Kidney (tissue), 14 donors: ENCODE measurements around the gene OR52H1. TPM values are rescaled to one million over a fixed set of nuclear protein-coding genes. Genes with fewer than 3 reads are reported as not detected.

Experiments
- DNase-seq, 5 donors: peaks; one replicate each; pipeline ENCODE4 v3.0.0-alpha.2; 2013 to 2020
- FAIRE-seq: peaks from 2 replicates; lab custom pipeline; 2012; peaks lifted over from hg19 to GRCh38; lab: Jason Lieb, UNC
- H3K27ac ChIP-seq, 2 donors: one replicate each; pipeline ENCODE4 v1.7.0; 2013; ENCODE audit warnings: low read depth in 2 of 2, low read length in 2 of 2, inconsistent platforms in 1 of 2
- H3K27me3 ChIP-seq: one replicate; pipeline ENCODE4 v1.7.1; 2013; ENCODE audit warnings: low read length, inconsistent platforms; ENCODE audit not compliant: control insufficient read depth, insufficient read depth
- H3K36me3 ChIP-seq, 3 donors: one replicate each; pipeline versions ENCODE4 v1.7.0 to v1.7.1; 2013; ENCODE audit warnings: low read length in 3 of 3, control low read depth in 1 of 3, inconsistent platforms in 1 of 3; ENCODE audit not compliant: insufficient read depth in 3 of 3, control insufficient read depth in 2 of 3
- H3K4me1 ChIP-seq, 3 donors: one replicate each; pipeline versions ENCODE4 v1.7.0 to v1.7.1; 2013; ENCODE audit warnings: low read length in 3 of 3, inconsistent platforms in 1 of 3, low read depth in 1 of 3; ENCODE audit not compliant: control insufficient read depth in 2 of 3, insufficient read depth in 2 of 3
- H3K4me3 ChIP-seq, 3 donors: one replicate each; pipeline versions ENCODE4 v1.7.0 to v1.8.1; 2013; ENCODE audit warnings: low read length in 3 of 3, control low read depth in 1 of 3, inconsistent platforms in 1 of 3
- H3K9ac ChIP-seq, 3 donors: one replicate each; pipeline versions ENCODE4 v1.7.0 to v1.7.1; 2013; ENCODE audit warnings: low read length in 3 of 3, control low read depth in 1 of 3, inconsistent platforms in 1 of 3
- H3K9me3 ChIP-seq, 3 donors: one replicate each; pipeline versions ENCODE4 v1.7.0 to v1.7.1; 2013; ENCODE audit warnings: low read length in 3 of 3, control low read depth in 1 of 3, inconsistent platforms in 1 of 3; ENCODE audit not compliant: control insufficient read depth in 2 of 3, insufficient read depth in 1 of 3
- intact Hi-C: fragments of 100-400 bp; cut with DNase I; formaldehyde crosslinking; loops from one replicate; pipeline ENCODE4 v1.11.1; 2022
- polyA plus RNA-seq: library from polyadenylated mRNA; stranded (reverse); fragments of 350-450 nt; fragmentation: Illumina TruSeq; extraction: RNeasy Lipid Tissue Mini Kit (QIAGEN cat#74804); gene quantifications from one replicate; pipeline ENCODE4 v1.2.3, GENCODE V29; 2014; ENCODE audit warnings: low read depth, low replicate concordance; ENCODE audit not compliant: insufficient read depth
- total RNA-seq: library from RNA; stranded (reverse); fragmentation: NEBNext Ultra II Directional; extraction: Animal tissue kit (Norgen Biotek cat#: 25700); gene quantifications from one replicate; pipeline ENCODE4 v1.2.1, GENCODE V29; 2021
- TF ChIP-seq, protein P1 (sequence below): IDR thresholded peaks from 3 replicates; pipeline ENCODE4 v1.5.1; 2012; ENCODE audit warnings: mild to moderate bottlenecking, moderate library complexity, borderline replicate concordance; ENCODE audit not compliant: insufficient read depth; ENCODE audit errors: extremely low read depth
- donor health status: control.
- donor health status: control.
- donor health status: control.
- donor health status: control.
- donor health status: control.
- donor health status: DM: yes; HTN: yes; CAD: no.
- donor health status: Normal renal cell carcinoma (clear cell type).

OR52H1 gene
- total and polyA plus RNA-seq, 2 donors from 2014 or later = 0.57 TPM; not detected in 1

DNA sequence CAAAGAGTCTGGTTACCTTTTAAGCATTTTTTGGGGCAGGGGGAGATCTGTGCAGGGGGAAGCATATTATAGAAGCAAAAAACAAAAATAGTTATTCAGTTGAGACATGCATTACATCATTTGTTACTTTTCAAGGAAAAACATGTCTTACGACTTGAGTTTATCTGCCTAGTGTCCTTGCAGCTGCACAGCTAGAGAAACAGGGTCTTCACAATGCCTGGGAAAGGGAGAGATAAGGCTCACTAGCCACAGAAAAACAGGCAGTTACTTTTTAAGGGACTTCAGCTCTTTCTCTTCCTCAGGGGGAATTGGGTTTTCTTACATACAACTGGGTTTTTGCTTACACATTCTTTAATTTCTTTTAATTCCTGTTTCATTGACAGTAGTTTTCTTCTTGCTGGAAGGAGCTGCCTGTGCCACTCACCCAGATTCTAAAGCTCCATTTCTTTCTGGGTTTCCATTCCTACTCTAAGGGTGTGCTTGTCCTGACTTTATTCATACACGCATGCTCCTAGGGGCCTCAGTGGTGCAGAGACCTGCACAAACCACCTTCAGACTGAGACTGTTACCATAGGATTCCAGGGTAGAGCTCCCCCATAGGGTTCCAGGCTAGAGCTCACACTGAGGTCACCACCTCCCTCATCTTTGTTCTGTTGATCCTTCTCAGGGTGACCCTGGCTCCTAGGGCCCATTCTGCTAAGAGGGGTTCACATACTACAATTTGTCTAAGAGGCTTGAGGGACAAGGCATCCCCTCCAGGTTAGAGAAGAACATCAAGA, 17.1 kb downstream of the OR52H1 start:
- no peak overlapping the region for H3K4me3 ChIP-seq
- H3K27me3 ChIP-seq = no peaks in the 10 kb centered on the region
- DNase-seq = no peak
- no peak overlapping the region for H3K9ac ChIP-seq
- intact Hi-C loops = no loop called here
- H3K36me3 ChIP-seq = no peaks in the 10 kb centered on the region
- no peaks in the 10 kb centered on the region for H3K9me3 ChIP-seq
- H3K4me1 ChIP-seq = no peaks in the 10 kb centered on the region
- no peak overlapping the region for H3K27ac ChIP-seq
- FAIRE-seq = no peak
- TF ChIP-seq, protein P1, sequence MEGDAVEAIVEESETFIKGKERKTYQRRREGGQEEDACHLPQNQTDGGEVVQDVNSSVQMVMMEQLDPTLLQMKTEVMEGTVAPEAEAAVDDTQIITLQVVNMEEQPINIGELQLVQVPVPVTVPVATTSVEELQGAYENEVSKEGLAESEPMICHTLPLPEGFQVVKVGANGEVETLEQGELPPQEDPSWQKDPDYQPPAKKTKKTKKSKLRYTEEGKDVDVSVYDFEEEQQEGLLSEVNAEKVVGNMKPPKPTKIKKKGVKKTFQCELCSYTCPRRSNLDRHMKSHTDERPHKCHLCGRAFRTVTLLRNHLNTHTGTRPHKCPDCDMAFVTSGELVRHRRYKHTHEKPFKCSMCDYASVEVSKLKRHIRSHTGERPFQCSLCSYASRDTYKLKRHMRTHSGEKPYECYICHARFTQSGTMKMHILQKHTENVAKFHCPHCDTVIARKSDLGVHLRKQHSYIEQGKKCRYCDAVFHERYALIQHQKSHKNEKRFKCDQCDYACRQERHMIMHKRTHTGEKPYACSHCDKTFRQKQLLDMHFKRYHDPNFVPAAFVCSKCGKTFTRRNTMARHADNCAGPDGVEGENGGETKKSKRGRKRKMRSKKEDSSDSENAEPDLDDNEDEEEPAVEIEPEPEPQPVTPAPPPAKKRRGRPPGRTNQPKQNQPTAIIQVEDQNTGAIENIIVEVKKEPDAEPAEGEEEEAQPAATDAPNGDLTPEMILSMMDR = no peak

DNA sequence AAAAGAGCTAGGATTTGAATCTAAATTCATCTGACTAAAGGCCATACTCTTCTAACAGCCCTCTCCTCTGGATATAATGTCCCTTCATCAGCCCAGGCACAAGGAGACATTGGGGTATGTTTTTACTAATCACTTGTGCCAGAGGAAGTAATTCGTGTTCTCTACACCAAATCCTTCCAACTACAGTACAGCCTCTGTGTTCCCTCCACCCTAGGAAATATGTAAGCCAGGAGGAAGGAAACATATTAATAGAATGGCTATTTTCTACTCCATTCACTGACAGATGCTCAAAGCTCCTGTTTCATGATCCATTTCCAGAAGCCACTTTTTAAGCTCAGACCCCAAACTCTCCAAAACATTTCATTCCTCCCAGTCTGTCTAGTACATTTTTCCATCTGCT, 19.8 kb downstream of the OR52H1 start:
- FAIRE-seq (no peak), DNase-seq (no peak)
- Histone ChIP-seq H3K4me1 (no peaks in the 10 kb centered on the region), H3K9me3 (no peaks in the 10 kb centered on the region), H3K27me3 (no peaks in the 10 kb centered on the region), H3K9ac (no peak overlapping the region), H3K36me3 (no peaks in the 10 kb centered on the region), H3K27ac (no peak overlapping the region), H3K4me3 (no peak overlapping the region)
- TF ChIP-seq, protein P1 = no peak
- intact Hi-C loops = no loop called here

DNA sequence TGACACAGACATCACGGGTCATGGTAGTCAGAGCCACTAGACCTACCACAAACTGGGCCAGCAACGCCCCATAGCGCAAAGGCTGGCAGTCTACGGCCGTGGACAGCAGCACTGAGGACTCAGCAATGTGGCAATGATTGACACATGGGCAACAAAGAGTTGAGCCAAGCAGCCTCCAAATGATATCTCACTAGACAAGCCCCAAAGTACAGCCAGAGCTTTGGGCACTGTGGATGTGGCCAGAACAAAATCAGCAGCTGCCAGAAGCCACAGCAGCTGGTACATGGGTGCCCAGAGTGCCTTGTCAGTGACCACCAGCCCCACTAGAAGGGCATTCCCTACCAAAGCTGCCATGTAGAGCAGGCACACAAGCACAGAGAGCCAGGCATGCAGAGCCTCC, 20.6 kb downstream of the OR52H1 start:
- Histone ChIP-seq H3K36me3 (no peaks in the 10 kb centered on the region), H3K27ac (no peak overlapping the region), H3K9me3 (no peaks in the 10 kb centered on the region), H3K9ac (no peak overlapping the region), H3K4me3 (no peak overlapping the region), H3K27me3 (no peaks in the 10 kb centered on the region), H3K4me1 (no peaks in the 10 kb centered on the region)
- intact Hi-C loops = no loop called here
- TF ChIP-seq, protein P1 = no peak
- DNase-seq (peak in 1 of 5 donors; percentile 51), FAIRE-seq (no peak)
